HG03558 (cell line): ENCODE measurements around the gene NRAP.

Experiments used
- ATAC-seq: cut with Tn5 transposase; IDR thresholded peaks from one replicate; pipeline ENCODE4 v1.9.1; 2021; ENCODE audit warnings: moderate number of reproducible peaks; ENCODE audit not compliant: unreplicated experiment; ENCODE audit errors: extremely low read depth

The NRAP gene

GRCh38 chr10:113566888-113567287, 97.0 kb downstream of the NRAP start:
- ATAC-seq: no peak

DNA sequence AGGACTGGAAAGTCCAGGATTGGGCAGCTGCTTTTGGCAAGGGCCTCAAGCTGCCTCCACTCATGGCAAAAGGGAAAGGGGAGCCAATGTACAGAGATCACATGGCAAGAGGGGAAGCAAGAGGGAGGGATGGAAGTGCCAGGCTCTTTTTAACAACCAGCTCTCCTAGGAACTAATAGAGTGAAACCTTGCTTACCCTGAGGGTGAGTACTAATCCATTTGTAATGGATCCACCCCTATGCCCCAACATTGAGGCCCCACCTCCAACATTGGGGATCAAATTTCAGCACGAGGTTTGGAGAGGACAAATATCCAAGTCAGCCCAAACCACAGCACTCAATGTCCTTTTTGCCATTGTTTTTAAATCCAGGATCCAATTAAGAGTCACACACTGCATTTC, 98.5 kb downstream of the NRAP start:
- ATAC-seq: no peak

GRCh38 chr10:113563306-113564088, 100.3 kb downstream of the NRAP start:
- peak; percentile 85 for ATAC-seq

DNA sequence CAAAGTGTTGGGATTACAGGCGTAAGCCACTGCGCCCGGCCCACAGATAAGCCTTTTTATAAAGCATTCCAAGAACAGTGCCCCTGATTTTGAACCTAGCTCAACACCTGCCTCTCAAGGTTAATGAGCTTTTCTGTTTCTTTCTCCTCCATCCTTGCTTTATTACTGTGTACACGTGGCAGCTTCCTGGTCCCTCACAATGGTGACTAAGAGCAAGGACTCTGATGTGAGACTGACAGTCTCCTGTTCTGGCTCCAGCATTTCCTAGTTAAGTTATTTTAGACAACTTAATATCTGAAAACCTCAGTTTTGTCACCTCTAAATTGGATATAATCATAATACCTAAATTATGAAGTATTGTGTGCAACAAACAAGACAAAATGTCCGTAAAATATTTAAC, 101.1 kb downstream of the NRAP start:
- ATAC-seq: no peak

GRCh38 chr10:113562069-113562468, 101.8 kb downstream of the NRAP start:
- ATAC-seq: no peak

DNA sequence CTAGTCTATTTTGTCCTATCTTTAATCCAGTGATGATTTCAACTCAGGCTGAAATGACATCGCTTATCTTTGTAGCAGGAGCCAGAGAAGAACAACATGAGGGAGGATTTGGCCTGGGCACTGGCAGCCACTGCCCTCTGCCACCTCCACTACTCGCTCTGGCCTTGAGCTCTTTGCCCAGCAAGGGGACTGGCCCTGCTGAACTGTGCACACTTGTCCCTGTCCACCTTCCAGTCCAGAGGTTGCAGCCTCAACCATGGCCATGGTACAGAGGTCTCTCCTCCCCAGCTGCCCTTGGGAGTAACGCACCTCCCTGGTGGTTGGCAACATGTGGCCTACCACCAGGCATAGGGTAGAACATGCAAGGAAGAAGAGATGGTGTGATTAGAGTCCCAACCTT, 102.6 kb downstream of the NRAP start:
- ATAC-seq: no peak

DNA sequence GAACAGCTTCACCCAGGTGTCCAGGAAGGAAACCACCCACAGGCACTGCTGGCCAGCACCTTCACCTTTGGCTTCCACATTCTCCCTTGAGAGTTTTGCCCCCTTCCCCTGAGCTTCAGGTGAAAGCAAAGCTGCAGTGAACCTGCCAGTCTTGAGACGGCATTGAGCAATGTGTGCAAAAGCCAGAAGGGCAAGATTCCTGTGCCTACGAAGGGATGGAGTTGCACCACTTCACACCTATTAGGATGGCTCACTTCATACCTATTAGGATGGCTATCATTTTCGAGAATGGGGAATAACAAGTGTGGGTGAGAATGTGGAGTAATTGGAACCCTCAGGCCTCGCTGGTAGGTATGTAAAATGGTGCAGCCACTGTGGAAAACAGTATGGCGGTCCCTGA, 103.8 kb downstream of the NRAP start:
- no peak for ATAC-seq

- no peak for ATAC-seq
Observed at GRCh38 chr10:113557903-113558321, 105.9 kb downstream of the NRAP start.

- ATAC-seq: no peak
Observed at GRCh38 chr10:113557424-113557862, 106.4 kb downstream of the NRAP start.

- no peak for ATAC-seq
Observed at GRCh38 chr10:113555751-113556150, 108.1 kb downstream of the NRAP start.

DNA sequence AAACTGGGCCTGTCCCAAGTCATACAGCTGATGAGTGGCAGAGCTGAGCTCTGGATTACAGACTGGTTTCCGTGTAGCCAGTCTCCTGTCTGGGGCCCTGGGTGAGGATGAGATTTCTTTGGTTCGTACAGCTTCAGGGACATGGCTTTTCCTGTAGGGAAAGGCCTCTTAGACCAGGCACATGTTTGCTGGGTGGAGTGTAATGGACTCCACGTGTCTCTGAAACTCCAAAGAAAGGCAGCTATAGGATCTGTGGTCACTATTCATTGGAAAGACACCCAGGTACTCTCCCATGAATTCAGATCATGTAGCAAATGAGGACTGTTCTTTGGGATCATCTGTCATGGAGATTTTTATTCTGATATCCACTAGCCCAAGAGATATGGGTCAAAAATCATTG, 108.6 kb downstream of the NRAP start:
- ATAC-seq: no peak

DNA sequence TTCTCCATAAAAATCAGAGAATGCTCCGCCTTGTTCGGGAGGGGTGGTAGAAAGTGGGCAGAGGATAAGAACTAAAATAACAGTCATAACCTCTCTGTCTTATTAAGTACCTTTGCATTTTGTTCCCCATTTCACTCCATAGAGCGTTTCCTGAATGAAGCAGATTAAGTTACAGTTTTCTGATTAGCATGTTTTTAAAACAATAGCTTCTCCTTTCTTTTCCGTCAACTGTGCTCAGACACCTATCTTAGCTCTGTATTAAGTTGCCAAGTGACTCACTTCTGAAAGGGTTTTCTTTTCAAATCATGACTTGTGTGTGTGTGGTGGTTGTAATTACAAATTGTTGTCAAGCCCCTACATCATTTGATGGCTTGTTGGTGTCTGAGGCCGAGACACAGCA, 109.6 kb downstream of the NRAP start:
- ATAC-seq: no peak

DNA sequence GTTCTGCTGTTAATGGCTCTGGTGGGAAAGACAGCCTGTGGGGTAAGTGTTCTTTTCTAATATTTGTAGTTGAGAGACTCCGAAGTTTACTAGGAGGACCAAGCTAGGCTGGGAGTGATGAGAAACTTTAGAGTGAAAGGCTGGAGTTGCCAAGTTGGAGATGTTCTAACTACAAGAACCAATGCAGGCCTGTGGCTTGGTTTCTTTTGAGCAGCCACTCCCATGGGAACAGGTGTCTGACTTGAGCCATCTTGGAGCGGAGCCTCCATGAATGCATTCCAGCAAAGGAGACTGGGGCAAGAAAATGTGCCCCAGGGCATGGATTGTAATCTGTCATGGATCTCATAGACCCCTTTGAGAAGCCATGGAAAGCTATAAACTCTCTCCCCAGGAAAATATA, 110.7 kb downstream of the NRAP start:
- no peak for ATAC-seq

GRCh38 chr10:113552701-113553100, 111.1 kb downstream of the NRAP start, which contains the start of gene HABP2:
Gene HABP2, plus strand, starts transcription at chr10:113553053. Its CDS starts 69 bp downstream, at chr10:113553122.
- no peak for ATAC-seq

- ATAC-seq: no peak
Observed at GRCh38 chr10:113552014-113552413, 111.8 kb downstream of the NRAP start.

DNA sequence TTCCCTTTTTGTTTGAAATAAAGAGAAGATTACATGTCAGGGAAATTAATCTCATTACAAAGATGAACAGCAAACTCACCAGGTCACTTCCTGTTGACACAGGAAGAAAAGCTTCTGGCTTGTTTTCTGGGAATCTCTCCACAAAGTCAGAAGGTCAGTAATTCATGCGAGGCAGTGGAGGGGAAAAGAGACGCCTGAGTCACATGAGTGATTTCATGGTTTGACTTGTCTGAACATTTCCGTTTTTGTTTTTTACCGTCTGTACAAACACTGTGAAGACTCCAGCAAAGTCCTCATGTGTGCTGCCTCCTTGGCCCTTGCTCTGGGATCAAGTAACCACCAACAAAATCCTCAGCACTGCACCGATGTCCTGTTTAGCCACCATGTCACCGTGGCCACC, 113.5 kb downstream of the NRAP start:
- ATAC-seq: no peak

GRCh38 chr10:113549856-113550255, 114.0 kb downstream of the NRAP start:
- ATAC-seq: no peak

GRCh38 chr10:113547426-113547825, 116.4 kb downstream of the NRAP start:
- ATAC-seq: no peak

DNA sequence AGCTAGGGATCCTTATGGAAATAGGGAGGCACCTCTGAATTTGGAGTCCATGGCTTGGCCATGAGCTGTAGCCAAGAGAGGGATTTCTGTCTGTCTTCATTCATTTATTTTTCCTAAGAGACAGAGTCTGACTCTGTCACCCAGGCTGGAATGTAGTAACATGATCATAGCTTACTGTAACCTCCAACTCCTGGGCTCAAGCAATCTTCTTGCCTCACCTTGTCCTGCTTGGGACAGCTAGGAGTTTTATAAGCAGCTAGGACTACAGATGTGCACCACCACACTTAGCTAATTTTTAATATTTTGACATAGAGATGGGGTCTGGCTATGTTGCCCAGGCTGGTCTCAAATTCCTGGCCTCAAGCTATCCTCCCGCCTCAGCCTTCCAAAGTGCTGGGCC, 119.4 kb downstream of the NRAP start:
- ATAC-seq: no peak

DNA sequence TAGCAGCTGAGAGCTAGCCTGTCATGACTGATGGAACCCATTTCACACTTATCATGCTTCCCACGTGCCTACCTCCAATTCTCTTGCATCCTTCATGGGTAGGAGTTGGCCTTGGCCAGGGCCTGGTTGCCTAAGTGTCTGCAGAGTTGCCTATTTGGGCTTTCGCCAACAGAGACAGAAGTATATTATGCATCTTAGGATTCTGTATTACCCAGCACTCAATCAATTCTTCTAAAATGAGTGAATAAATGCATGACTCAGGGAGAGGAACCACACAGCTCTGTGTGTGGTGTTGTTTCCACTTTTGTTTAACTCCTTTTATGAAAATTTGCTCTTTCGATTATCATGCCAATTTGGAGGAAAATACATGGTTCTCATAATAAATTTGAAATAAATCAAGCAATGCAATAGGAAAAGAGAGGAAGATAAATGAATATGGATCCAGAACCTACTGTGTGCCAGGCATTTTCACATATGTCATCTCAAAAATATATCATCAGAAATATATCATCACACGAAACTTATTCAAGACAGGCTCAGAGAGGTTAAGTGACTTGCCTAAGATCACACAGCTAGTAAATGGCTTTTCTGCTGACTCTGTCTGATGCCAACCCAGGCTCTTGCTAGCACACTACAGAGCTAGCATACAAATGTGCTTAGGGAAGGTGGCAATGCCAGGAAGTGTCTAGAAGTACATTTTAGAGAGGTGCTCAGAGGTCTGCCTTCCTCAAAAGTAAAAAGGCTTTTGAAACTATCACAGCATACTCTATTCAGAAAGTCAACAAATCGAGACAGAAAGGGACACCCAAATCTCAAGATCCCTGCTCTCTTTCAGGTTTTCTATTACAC, 120.5 kb downstream of the NRAP start:
- ATAC-seq: no peak

GRCh38 chr10:113541549-113541927, 122.3 kb downstream of the NRAP start:
- ATAC-seq: no peak
